NCI-H187 (cell line): ENCODE data around the gene HOXD11.

Experiments used
- DNase-seq, 2 experiments: peaks; one replicate each; lab custom pipeline; 2025; lab: John Stamatoyannopoulos, UW

Gene HOXD11

DNA sequence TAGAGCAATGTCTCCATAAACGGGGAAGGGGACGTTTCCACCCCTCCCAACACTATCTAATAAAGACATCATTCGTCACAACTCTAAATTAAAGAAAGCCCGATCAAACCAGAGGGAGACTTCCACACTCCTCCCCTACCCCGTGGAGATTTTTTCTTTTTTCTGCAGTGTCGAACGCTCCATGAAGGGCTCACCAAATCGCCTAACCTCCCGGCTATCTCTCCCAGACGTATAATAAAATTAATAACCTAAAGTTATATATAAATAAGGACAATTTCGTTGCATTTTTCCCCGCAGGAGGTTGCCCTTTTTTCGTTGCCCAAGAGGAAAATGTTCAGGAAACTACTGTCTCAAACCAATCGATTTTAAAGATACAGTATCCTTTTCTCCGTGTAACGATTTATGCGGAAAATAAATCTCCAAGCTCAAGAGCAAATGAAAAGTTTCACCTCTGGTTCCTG, 25.7 kb upstream of the HOXD11 start:
- DNase-seq, result no peak

GRCh38 chr2:176081837-176082524, 25.1 kb upstream of the HOXD11 start:
- no peak for DNase-seq

DNA sequence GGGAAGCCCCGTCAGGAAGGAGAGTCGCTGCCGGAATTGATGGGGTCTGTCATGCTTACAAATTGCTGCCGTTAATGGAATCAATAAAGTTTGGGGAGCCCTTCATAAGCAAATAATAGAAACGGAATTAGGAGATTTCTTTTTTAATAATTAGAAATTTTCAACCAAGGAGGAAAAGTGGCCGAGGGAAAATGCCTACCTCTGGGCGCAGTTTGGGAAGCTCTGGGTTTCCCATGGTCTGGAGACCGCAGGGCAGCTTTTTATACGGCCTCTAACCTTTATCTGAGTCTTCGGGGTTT, 24.6 kb upstream of the HOXD11 start:
- no peak for DNase-seq

GRCh38 chr2:176082824-176083751, 24.0 kb upstream of the HOXD11 start:
- DNase-seq, result no peak

DNA sequence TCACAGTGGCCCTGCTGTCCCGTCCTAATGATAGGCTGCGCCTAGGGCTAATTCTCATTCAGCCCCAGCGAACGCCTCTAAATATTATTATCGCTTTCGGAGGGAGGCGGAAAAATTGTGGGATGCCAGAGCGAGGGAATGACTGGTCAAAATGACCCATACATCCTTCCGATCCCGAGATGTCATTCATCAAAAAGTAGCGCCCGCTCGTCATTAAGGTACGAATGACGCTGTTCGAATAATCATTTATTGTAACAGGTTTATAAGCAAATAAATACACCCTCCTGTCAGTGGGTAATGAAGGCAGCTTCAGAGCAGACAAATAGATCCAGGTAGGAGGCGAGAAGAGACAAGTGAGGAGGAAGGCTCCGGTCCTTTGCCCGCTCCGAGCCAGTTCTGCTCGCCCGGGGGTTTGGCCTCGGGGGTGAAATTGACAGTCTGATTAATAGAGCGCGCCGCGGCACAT, 23.3 kb upstream of the HOXD11 start, which contains the start of gene EVX2:
TSS of gene EVX2 (minus strand) at position 167 of the 466 bp plus-strand sequence. CDS start 186 bp downstream, outside the sequence.
- DNase-seq, result no peak

DNA sequence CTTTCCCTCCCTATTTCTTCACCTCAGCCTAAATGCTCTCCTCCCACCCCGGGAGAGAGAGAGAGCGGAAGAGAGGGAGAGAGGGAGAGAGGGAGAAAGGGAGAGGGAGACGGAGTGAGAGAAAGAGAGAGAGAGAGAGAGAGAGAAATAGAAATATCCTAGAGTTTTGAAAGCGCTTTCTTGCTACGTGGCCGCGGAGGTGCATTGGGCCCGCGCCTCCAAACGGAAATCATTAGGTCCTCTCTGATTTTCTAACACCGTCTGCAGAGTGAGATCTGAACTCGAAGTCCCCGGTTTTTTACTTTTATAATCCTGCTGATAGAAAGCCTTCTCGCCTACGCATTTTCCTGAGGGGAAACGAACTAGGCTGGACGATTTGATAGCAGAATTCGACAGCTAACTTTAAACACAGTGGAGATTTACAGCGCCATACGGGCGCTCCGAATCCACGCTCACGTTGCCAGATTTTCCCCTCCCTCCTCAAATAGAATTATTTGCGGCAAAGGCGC, 22.4 kb upstream of the HOXD11 start:
- no peak for DNase-seq

- no peak for DNase-seq
Observed at GRCh38 chr2:176085120-176085788, 21.8 kb upstream of the HOXD11 start.

- DNase-seq, result no peak
Observed at GRCh38 chr2:176085861-176086771, 21.0 kb upstream of the HOXD11 start.

GRCh38 chr2:176087330-176088047, 19.6 kb upstream of the HOXD11 start:
- DNase-seq, result no peak

GRCh38 chr2:176088048-176088936, 18.8 kb upstream of the HOXD11 start:
- DNase-seq, result no peak

GRCh38 chr2:176088937-176089842, 17.9 kb upstream of the HOXD11 start:
- no peak for DNase-seq

DNA sequence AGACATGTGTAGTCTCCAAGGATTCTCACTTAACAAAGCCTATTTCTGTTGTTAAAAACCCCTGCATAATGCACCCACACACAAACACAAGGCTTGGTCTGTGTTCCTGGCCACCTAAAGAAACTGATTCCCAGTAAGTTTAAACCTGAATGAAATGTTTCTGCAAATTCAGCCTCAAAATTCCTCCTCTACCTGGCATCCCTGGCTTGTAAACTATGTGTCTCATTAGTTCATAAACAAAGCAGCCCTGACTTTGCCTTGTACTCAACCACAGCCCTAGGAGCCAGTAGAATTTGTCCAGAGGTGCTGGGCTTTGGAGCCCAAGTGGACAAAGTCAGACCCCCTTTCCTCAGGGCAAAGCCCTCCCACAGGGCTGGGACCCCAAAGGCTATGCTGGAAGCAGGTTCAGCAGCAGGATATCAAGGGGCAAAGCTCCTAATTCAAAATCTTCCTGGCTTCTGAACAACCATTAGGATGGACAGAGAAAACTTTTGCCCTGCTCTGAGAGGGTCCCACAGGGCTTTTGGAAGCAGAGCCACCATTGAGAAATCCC, 17.2 kb upstream of the HOXD11 start:
- DNase-seq, result no peak

- no peak for DNase-seq
Observed at GRCh38 chr2:176090862-176091261, 16.2 kb upstream of the HOXD11 start.

- DNase-seq, result no peak
Observed at GRCh38 chr2:176091329-176092258, 15.5 kb upstream of the HOXD11 start.

GRCh38 chr2:176092270-176093144, 14.6 kb upstream of the HOXD11 start, which contains the start of gene HOXD13:
Gene HOXD13, plus strand, starts transcription at chr2:176092721. Its CDS starts 170 bp downstream, at chr2:176092891.
- no peak for DNase-seq
